Right ventricle myocardium inferior (tissue), 1 donor: ENCODE results near the gene MYOCD. TPM values are rescaled to one million over a fixed set of nuclear protein-coding genes. Genes with fewer than 3 reads are reported as not detected.

Experiments
- ATAC-seq: fragments of 200-7000 bp; cut with Tn5 transposase; one replicate; pipeline ENCODE4 v1.9.1; 2020; ENCODE audit warnings: mild to moderate bottlenecking, moderate library complexity
- DNase-seq: peaks from one replicate; pipeline ENCODE4 v3.0.0; 2021; ENCODE audit errors: missing footprints
- intact Hi-C: fragments of 100-400 bp; cut with DNase I; formaldehyde crosslinking; loops from one replicate; pipeline ENCODE4 v1.11.0; 2022
- total RNA-seq: library from RNA; stranded (reverse); fragmentation: NEBNext Ultra II Directional; extraction: Animal tissue kit (Norgen Biotek cat#: 25700); gene quantifications from one replicate; pipeline ENCODE4 v1.2.1, GENCODE V29; 2021
- donor health status: DM: no; HTN: yes; CAD: no; lungs with severe emphysema.

Gene MYOCD
- total RNA-seq, 1 donor from 2014 or later: 37.6 TPM

- intact Hi-C loops: no loop called here
- ATAC-seq (no peak), DNase-seq (no peak)
Observed at GRCh38 chr17:12637745-12638651, 27.7 kb upstream of the MYOCD start.

GRCh38 chr17:12640364-12640763, 25.3 kb upstream of the MYOCD start:
- DNase-seq (no peak), ATAC-seq (no peak)
- intact Hi-C loops: no loop called here

GRCh38 chr17:12641084-12641483, 24.6 kb upstream of the MYOCD start:
- intact Hi-C loops: no loop called here
- DNase-seq (no peak), ATAC-seq (no peak)

DNA sequence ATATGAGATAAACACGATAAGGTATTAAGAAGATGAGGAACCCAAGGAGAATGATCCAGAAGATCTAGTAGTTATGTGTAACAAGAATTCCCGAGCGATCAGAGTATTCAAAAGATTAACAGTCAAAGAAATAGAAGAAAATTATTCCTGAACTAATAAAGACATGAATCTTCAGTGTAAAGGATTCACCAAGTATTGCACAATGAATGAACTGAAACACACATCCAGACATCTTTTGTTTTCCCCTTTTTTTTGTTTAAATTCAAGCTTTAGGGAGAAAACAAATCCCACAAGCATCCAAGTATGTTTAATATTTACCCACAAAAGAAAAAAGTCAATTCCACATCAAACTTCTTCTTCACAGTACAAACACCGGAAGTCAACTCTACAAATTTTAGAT, 23.7 kb upstream of the MYOCD start:
- DNase-seq (no peak), ATAC-seq (no peak)
- intact Hi-C loops: no loop called here

DNA sequence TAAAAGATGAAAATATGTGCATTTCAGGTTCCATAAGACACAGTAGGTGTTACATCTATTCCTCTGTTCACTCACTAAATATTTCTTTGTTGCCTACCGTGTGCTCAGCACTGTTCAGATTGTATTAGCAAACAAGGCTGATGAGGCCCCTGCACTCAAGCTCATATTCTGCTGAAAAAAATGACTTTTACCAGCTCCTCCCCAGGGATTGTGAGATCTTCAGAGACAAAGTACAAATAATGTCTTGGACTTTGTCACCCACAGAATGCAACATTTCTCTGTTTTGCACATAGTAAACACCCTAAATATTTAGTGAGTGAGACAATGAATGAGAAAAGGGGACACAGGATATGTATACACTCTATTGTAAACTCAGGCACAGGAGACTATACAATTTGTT, 21.9 kb upstream of the MYOCD start:
- ATAC-seq: no peak
- DNase-seq: no peak
- intact Hi-C loops: no loop called here

DNA sequence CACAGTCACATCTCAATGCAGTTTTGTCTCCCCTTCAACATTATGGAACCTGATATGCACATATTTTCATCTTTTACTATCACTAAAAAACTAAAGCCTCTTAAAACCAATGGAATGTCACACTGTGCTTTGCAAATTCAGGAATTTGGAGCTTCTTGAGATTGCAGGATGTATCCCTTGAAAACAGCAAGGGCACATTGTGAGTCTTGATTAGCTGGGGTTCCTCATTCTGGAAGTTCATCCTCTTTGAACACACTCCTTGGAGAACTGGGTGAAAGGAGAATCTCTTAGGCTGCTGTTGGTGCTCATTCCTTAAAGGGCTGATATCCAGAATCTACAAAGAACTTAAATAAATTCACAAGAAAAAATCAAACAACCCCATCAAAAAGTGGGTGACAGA, 21.1 kb upstream of the MYOCD start:
- intact Hi-C loops: no loop called here
- no peak for ATAC-seq
- DNase-seq: no peak

- ATAC-seq (no peak), DNase-seq (no peak)
- intact Hi-C loops: no loop called here
Observed at GRCh38 chr17:12646761-12647422, 18.8 kb upstream of the MYOCD start.

GRCh38 chr17:12648498-12648897, 17.2 kb upstream of the MYOCD start:
- ATAC-seq (no peak), DNase-seq (no peak)
- intact Hi-C loops: no loop called here

DNA sequence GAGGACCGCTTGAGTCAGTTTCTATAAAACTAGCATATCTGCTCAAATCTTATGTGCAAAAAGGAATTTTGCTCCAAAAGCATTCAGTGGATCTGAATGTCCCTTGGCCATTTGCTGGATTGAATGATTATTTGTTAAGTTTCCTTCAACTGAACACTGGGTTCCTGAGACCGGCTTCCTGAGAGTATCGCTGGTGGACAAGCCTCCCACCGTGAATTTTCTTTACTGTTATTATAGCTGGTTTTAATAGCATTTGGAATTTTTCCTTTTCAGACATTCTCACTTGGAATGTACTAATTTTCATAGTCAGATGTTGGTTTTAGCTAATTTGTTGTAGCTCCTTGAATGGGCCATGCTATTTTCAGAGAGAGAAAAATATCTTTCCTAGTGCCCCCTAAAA, 9.8 kb upstream of the MYOCD start:
- intact Hi-C loops: no loop called here
- no peak for DNase-seq

DNA sequence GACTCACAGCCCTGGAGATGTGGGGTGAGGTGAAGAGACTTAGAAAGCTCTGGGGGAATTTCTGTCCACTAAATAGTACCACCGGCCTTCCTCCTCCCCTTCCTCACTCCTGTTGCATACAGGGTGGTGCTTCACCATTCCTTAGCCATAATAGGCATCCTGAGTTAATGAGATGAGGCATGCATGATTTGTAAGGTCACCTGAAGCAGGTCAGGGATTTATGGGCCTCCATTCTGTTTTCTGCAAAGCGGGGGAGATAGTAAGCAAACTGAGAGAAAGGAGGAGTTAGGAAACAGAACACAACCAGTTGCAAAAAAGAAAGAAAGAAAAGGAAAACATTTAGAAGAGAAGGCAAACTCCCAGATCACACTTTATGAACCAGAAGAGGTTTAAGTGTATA, 9.3 kb upstream of the MYOCD start:
- ATAC-seq (no peak), DNase-seq (no peak)
- intact Hi-C loops: no loop called here

More for the DNA sequence above, 9.8 kb upstream of the MYOCD start:
- no peak for ATAC-seq

GRCh38 chr17:12659500-12659899, 6.2 kb upstream of the MYOCD start:
- intact Hi-C loops: no loop called here
- ATAC-seq (no peak), DNase-seq (no peak)

- intact Hi-C loops: no loop called here
- DNase-seq (no peak), ATAC-seq (no peak)
Observed at GRCh38 chr17:12664252-12664651, 1.4 kb upstream of the MYOCD start.

- intact Hi-C loops: loop anchor here (5.0 kb wide), 1 partner anchor 327 kb away; no protein-coding TSS in a partner anchor
- no peak for ATAC-seq
- DNase-seq: no peak
Observed at GRCh38 chr17:12664894-12665262, 812 bp upstream of the MYOCD start.

DNA sequence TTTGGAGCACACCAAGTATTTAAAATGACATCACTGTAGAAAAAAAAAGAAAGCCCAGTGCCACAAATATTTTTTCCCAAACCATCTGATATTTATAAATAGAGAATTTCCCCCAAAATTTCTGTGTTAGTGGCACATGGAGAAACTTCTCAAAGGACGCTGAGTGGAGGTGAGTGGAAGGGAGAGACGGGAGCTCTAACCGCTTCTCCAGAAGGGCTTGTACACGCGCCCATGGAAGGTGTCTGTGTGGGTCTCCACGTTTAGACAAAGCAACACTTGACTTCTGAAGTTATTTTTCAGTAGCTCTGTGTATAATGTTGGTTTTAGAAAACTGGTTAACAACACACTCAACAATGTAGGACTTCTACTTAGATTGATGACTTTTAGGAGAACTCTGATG, 1.0 kb downstream of the MYOCD start:
- intact Hi-C loops: loop anchor here (2.0 to 5.0 kb wide), 5 partner anchors 76 to 486 kb away; no protein-coding TSS in a partner anchor
- ATAC-seq (no peak), DNase-seq (no peak)

GRCh38 chr17:12667299-12667958, 1.7 kb downstream of the MYOCD start:
- ATAC-seq (peak; percentile 70), DNase-seq (no peak)
- intact Hi-C loops: loop anchor here (2.0 to 5.0 kb wide), 5 partner anchors 75 to 487 kb away; no protein-coding TSS in a partner anchor

DNA sequence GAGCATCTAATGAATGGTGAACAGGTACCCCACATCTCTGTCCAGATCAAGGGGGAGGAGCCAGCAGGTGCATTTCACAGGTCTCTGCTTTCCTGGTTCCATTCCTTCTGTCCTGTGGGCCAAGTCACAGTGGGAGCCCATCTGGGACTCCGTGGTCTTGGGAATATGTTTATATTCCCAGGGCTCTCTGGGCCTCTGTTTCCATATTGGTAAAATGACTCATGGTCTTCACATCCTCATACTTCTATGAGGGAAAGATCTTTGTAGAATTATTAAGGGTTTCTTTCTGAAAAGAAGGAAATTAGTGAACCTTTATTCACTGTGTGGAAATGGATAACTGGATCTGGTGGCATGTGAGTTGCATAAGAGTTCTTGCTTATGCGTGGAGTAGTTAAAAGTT, 6.2 kb downstream of the MYOCD start:
- ATAC-seq (no peak), DNase-seq (no peak)
- intact Hi-C loops: no loop called here

- ATAC-seq (no peak), DNase-seq (no peak)
- intact Hi-C loops: no loop called here
Observed at GRCh38 chr17:12672947-12673346, 7.3 kb downstream of the MYOCD start.

DNA sequence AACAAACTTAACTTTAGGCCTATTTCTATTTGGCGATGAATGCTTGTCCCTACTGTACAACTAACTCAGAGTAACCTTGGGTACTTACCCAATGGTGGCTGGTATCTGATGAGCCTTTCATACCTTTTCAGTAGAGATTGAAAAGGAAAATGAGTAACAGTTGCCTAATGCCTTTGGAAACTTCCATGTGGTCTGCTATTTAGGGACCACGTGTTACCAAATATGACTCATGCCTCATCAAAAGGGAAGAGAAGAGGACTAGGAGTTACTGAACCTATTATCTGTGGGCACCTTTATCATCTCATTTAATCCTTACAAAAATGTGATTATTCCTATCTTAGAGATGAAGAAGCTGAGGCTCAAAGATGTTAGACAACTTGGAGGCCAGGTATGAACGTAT, 8.1 kb downstream of the MYOCD start:
- ATAC-seq (no peak), DNase-seq (no peak)
- intact Hi-C loops: no loop called here

DNA sequence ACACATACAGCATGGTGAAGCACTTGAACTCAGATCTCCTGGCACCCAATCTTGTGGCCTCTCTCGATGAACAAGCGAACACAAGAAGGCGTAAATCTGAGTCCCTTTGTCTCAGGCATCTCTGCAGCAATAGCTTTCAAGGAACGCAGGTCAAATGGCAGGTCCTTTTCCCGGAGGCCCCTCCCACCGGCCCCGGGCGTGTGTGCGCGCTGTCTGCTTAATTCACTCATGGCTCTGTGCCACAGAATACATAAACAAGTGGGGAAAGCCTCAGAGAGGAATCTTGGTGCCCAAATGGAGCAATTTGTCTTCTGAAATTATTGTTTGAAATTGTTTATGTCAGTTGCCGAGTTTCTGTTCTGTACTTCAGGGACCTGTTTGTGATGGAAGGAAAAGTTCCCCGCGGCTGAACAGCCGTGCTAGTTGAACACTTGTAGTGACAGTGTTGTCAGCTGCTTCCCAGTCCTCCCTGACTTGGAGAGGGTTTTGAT, 14.8 kb downstream of the MYOCD start:
- peak; percentile 29 for ATAC-seq
- intact Hi-C loops: no loop called here
- no peak for DNase-seq

- ATAC-seq: no peak
- DNase-seq: no peak
- intact Hi-C loops: no loop called here
Observed at GRCh38 chr17:12680993-12681392, 15.3 kb downstream of the MYOCD start.
